Measurements from ENCODE around the gene CPNE2. TPM values are rescaled to one million over a fixed set of nuclear protein-coding genes. Genes with fewer than 3 reads are reported as not detected.
A peak's percentile ranks its signal among the peaks of the same experiment; 100 is the strongest.

The CPNE2 gene
- total RNA-seq, 4 donors from 2014 or later = 12.5 to 18.9 (median 14.9) TPM

DNA sequence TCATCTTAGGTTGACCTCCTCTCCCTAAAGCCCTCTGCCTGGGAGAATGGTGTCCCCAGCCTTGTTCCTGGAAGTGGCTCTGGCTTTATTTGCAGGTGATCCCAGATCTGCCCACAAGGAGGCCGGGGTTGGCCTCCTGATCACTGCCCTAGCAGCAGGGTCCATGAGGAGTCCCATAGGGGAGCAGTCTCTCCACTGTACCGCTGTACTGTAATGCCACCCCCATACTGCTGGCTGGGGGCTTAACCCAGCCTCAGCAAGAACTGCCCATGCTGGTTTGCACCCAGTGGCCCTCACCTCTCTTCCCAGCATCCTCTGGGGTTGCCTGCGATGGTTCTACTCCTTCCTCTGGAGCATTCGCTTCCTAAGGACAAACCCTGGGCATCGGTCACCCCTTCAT, 54.4 kb downstream of the CPNE2 start:
- WGBS, 2 donors = 90 to 94% methylated on average over 5 of the region's 5 CpGs
- H3K4me3 ChIP-seq (ENCODE audit: low read depth, poor library complexity, severe bottlenecking) = no peak overlapping the region
- peak in 1 of 2 donors; percentile 60 for DNase-seq (ENCODE audit: low spot score in 2 of 2)
- no peak for TF ChIP-seq POLR2A (IDR thresholded peaks at IDR 0.05)
- no peak for TF ChIP-seq CTCF (IDR thresholded peaks at IDR 0.05)
- intact Hi-C loops (cut with DNase I; ENCODE audit: low total_unique reads) = loop anchor here (10.0 kb wide), 1 partner anchor 182 kb away; the partner anchor contains the start of gene CETP

DNA sequence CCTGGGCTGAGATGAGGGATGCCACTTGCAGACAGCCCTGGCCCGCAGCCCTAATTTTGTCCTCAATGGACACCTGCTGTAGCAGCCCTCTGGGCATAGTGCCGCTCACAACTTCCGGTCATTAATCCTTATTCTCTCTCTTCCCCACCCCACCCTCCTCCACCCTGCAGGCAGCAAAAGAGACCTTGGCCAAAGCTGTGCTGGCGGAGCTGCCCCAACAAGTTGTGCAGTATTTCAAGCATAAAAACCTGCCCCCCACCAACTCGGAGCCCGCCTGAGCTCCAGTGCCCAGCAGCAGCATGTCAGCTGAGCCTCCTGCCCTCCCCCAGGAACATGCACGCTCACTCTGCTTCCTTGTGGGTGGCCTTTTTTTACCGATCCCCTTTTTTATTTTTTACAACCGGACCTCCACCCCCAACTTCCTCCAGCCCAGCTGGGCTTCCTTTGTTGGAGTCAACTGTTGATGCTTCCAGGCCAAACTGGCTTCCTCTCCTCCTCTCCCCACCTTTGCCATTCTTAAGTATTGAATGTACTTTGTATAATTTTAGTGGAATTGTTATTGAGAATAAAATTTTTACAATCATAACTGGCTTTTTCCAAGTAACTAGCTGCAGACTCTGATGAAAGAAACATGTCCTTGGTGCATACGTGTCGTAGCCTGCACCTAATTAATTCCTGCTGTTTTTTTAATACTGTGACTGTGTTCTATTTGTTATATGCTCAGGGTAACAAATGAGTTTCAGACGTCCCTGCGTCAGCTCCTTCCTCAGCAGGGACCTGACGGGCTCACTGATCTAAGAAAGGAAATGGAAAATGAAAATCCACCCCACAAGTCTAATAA, 55.2 kb downstream of the CPNE2 start:
- TF ChIP-seq CTCF (IDR thresholded peaks at IDR 0.05) = no peak
- no peak for TF ChIP-seq POLR2A (IDR thresholded peaks at IDR 0.05)
- intact Hi-C loops (cut with DNase I; ENCODE audit: low total_unique reads) = loop anchor here (10.0 kb wide), 1 partner anchor 183 kb away; the partner anchor contains the start of gene CETP
- DNase-seq (ENCODE audit: low spot score in 2 of 2) = peak in 1 of 2 donors; percentile 85
- WGBS, 2 donors = 15% methylated on average over 14 of the region's 14 CpGs
- H3K4me3 ChIP-seq (ENCODE audit: low read depth, poor library complexity, severe bottlenecking) = no peak overlapping the region

GRCh38 chr16:57148481-57148880, 56.1 kb downstream of the CPNE2 start:
- intact Hi-C loops (cut with DNase I; ENCODE audit: low total_unique reads) = loop anchor here (10.0 kb wide), 1 partner anchor 184 kb away; the partner anchor contains the start of gene CETP
- no peak overlapping the region for H3K4me3 ChIP-seq (ENCODE audit: low read depth, poor library complexity, severe bottlenecking)
- 92 to 93% methylated on average over 6 of the region's 6 CpGs for WGBS, 2 donors
- no peak for TF ChIP-seq POLR2A (IDR thresholded peaks at IDR 0.05)
- TF ChIP-seq CTCF (IDR thresholded peaks at IDR 0.05) = no peak
- DNase-seq (ENCODE audit: low spot score in 2 of 2) = peak in 1 of 2 donors; percentile 70

DNA sequence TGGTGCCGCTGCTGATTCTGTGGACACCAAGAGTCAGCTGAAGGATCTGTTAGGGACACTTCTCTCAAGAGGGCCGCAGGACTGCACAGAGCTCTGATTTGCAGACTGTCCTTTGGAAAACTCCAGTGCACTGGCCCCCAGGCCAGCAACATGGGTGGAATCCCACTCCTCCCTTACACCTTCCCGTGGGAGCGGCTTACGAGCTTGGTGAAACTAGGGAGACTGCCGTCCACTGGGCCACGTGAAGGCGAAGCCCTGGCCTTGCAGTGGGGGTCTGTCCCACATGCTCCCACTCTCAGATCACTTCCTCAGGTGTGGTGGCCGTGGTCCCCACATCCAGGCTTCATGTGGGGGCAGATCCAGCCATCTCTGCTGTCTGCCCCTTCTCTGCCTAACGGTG, 57.0 kb downstream of the CPNE2 start:
- intact Hi-C loops (cut with DNase I; ENCODE audit: low total_unique reads) = loop anchor here (10.0 kb wide), 1 partner anchor 185 kb away; the partner anchor contains the start of gene CETP
- H3K4me3 ChIP-seq (ENCODE audit: low read depth, poor library complexity, severe bottlenecking) = no peak overlapping the region
- TF ChIP-seq CTCF (IDR thresholded peaks at IDR 0.05) (no peak), POLR2A (IDR thresholded peaks at IDR 0.05) (no peak)
- WGBS, 2 donors = 92 to 96% methylated on average over 10 of the region's 10 CpGs
- peak in 1 of 2 donors; percentile 56 for DNase-seq (ENCODE audit: low spot score in 2 of 2)

DNA sequence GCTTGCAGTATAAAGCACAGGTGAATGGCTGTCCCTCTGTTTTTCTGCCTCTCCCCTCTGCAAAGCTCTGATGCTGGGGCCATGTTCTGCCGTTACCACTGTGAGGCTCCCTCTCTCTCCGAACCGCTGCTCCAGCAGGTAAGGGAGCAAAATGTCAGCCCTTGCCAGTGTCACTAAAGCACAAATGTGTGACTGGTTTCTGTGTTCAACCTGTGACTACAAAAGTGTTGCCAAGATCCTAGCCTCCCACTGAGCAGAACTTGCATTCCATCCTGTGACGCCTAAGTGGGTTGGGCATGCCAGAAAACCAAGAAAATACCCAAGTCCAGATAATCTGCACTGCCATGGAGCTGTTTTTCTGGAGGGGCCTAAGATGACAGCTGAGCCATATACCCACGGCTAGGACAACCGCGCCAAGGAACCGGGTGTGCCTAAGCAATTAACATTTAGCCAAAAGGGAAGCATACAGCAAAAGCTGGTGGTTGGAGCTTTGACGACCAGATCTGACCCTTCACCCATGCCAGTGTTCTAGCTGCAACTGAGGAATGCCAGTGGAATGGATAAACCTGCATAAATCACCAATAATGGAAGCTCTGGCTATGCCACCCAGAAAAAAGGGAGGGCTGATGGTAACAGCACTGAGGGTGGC, 58.4 kb downstream of the CPNE2 start:
- no peak for TF ChIP-seq POLR2A (IDR thresholded peaks at IDR 0.05)
- no peak for TF ChIP-seq CTCF (IDR thresholded peaks at IDR 0.05)
- WGBS, 2 donors = 81% methylated on average over 9 of the region's 9 CpGs
- intact Hi-C loops (cut with DNase I; ENCODE audit: low total_unique reads) = no loop called here
- DNase-seq (ENCODE audit: low spot score in 2 of 2) = peak in 1 of 2 donors; percentile 56
- H3K4me3 ChIP-seq (ENCODE audit: low read depth, poor library complexity, severe bottlenecking) = no peak overlapping the region

Measured in lower leg skin (tissue), 4 donors.